Measurements from ENCODE around the gene TRAP1.

GRCh38 chr16:3618769-3619141 lies 98.6 kb downstream of the TRAP1 start:
- no peak for TF ChIP-seq CTCF (conservative IDR thresholded peaks at IDR 0.05; ENCODE audit: low read length)
- TF ChIP-seq EZH2phosphoT487 (IDR thresholded peaks at IDR 0.05; ENCODE audit: borderline replicate concordance, low read depth, low read length), result no peak

Data from OCI-LY7 (cell line).